WTC11 (cell line): ENCODE results near the gene WIZ. TPM values are rescaled to one million over a fixed set of nuclear protein-coding genes. Genes with fewer than 3 reads are reported as not detected.

Experiments used
- ARID4B ChIP-seq: sonication (generic); formaldehyde crosslinking; IDR thresholded peaks from 2 replicates; pipeline ENCODE4 v1.8.0; 2023; ENCODE audit warnings: missing genetic modification reagents, mild to moderate bottlenecking, borderline replicate concordance
- E2F1 ChIP-seq: sonication (generic); formaldehyde crosslinking; IDR thresholded peaks from 2 replicates; pipeline ENCODE4 v1.8.0; 2022; ENCODE audit warnings: mild to moderate bottlenecking, missing genetic modification reagents
- ESRRA ChIP-seq: sonication (generic); formaldehyde crosslinking; IDR thresholded peaks from 2 replicates; pipeline ENCODE4 v1.8.1; 2022; ENCODE audit warnings: mild to moderate bottlenecking, missing genetic modification reagents, borderline replicate concordance
- FOXP4 ChIP-seq: sonication (generic); formaldehyde crosslinking; IDR thresholded peaks from 2 replicates; pipeline ENCODE4 v1.8.0; 2022; ENCODE audit warnings: mild to moderate bottlenecking, missing genetic modification reagents
- GTF2I ChIP-seq: fragments of 250-450 bp; sonication (Bioruptor Pico); conservative IDR thresholded peaks from 2 replicates; pipeline ENCODE4 v1.4.0; 2021; ENCODE audit warnings: mild to moderate bottlenecking
- IRF1 ChIP-seq: sonication (generic); formaldehyde crosslinking; IDR thresholded peaks from 2 replicates; pipeline ENCODE4 v1.8.0; 2023; ENCODE audit warnings: missing genetic modification reagents
- MAX ChIP-seq: sonication (generic); formaldehyde crosslinking; IDR thresholded peaks from 2 replicates; pipeline ENCODE4 v1.8.0; 2022; ENCODE audit warnings: mild to moderate bottlenecking, missing genetic modification reagents
- NR1H2 ChIP-seq: sonication (generic); formaldehyde crosslinking; IDR thresholded peaks from 2 replicates; pipeline ENCODE4 v1.9.0; 2021; ENCODE audit warnings: mild to moderate bottlenecking, moderate library complexity, missing genetic modification reagents
- NR2C2 ChIP-seq: sonication (generic); formaldehyde crosslinking; IDR thresholded peaks from 2 replicates; pipeline ENCODE4 v1.8.0; 2022; ENCODE audit warnings: mild to moderate bottlenecking, missing genetic modification reagents
- PRRX2 ChIP-seq: fragments of 250-450 bp; sonication (Bioruptor Pico); IDR thresholded peaks from 2 replicates; pipeline ENCODE4 v1.8.0; 2021; ENCODE audit warnings: mild to moderate bottlenecking
- SMAD4 ChIP-seq: sonication (generic); formaldehyde crosslinking; IDR thresholded peaks from 2 replicates; pipeline ENCODE4 v1.8.0; 2022; ENCODE audit warnings: mild to moderate bottlenecking, missing genetic modification reagents
- SOX15 ChIP-seq: fragments of 250-450 bp; sonication (Bioruptor Pico); IDR thresholded peaks from 2 replicates; pipeline ENCODE4 v1.9.0; 2021; ENCODE audit warnings: mild to moderate bottlenecking
- SP1 ChIP-seq: sonication (generic); formaldehyde crosslinking; conservative IDR thresholded peaks from 2 replicates; pipeline ENCODE4 v1.8.1; 2022; ENCODE audit warnings: missing genetic modification reagents
- STAT6 ChIP-seq: sonication (generic); formaldehyde crosslinking; conservative IDR thresholded peaks from 2 replicates; pipeline ENCODE4 v1.8.1; 2023; ENCODE audit warnings: mild to moderate bottlenecking, low read depth, missing genetic modification reagents, moderate library complexity
- TCF7 ChIP-seq: sonication (generic); formaldehyde crosslinking; IDR thresholded peaks from 2 replicates; pipeline ENCODE4 v1.8.0; 2022; ENCODE audit warnings: mild to moderate bottlenecking, low read depth, missing genetic modification reagents, moderate library complexity
- ZNF232 ChIP-seq: sonication (generic); formaldehyde crosslinking; IDR thresholded peaks from 2 replicates; pipeline ENCODE4 v1.8.0; 2022; ENCODE audit warnings: mild to moderate bottlenecking, missing genetic modification reagents
- total RNA-seq: library from RNA; stranded (reverse); gene quantifications from 3 replicates; pipeline ENCODE4 v1.2.3, GENCODE V29; 2021
- TF ChIP-seq, protein P1 (sequence below): sonication (generic); formaldehyde crosslinking; IDR thresholded peaks from 2 replicates; pipeline ENCODE4 v1.8.1; 2022; ENCODE audit warnings: low read depth, mild to moderate bottlenecking, moderate library complexity, missing genetic modification reagents, borderline replicate concordance

Gene WIZ
- total RNA-seq, 1 experiment from 2014 or later: 43.9 TPM

GRCh38 chr19:15456871-15457700 is 7.3 kb upstream of the WIZ start (continued):
- no peak for TF ChIP-seq STAT6
- no peak for TF ChIP-seq SMAD4 (CRISPR knock-in tag)
- TF ChIP-seq, protein P1, sequence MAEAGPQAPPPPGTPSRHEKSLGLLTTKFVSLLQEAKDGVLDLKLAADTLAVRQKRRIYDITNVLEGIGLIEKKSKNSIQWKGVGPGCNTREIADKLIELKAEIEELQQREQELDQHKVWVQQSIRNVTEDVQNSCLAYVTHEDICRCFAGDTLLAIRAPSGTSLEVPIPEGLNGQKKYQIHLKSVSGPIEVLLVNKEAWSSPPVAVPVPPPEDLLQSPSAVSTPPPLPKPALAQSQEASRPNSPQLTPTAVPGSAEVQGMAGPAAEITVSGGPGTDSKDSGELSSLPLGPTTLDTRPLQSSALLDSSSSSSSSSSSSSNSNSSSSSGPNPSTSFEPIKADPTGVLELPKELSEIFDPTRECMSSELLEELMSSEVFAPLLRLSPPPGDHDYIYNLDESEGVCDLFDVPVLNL (CRISPR knock-in tag): no peak
- TF ChIP-seq ARID4B: 0 out of 2 replicates have a peak, but pooled peaks have one; percentile 71
- no peak for TF ChIP-seq GTF2I (CRISPR knock-in tag)
- no peak for TF ChIP-seq SOX15
- no peak for TF ChIP-seq TCF7 (CRISPR knock-in tag)
- peak; percentile 24; the same call in 1 of the 2 replicates for TF ChIP-seq MAX (CRISPR knock-in tag)
- TF ChIP-seq ESRRA (CRISPR knock-in tag): peak; percentile 39; the same call in 1 of the 2 replicates
- peak; percentile 45; the same call in 1 of the 2 replicates for TF ChIP-seq SP1
- no peak for TF ChIP-seq NR1H2
- TF ChIP-seq PRRX2: no peak
- no peak for TF ChIP-seq IRF1 (CRISPR knock-in tag)
- TF ChIP-seq FOXP4 (CRISPR knock-in tag): no peak
- TF ChIP-seq ZNF232 (CRISPR knock-in tag): no peak
- no peak for TF ChIP-seq E2F1 (CRISPR knock-in tag)
- no peak for TF ChIP-seq NR2C2
